Endothelial cell of umbilical vein (primary cell): ENCODE results near the gene DLK1. TPM values are rescaled to one million over a fixed set of nuclear protein-coding genes. Genes with fewer than 3 reads are reported as not detected.

ENCODE experiments used
- BruUV-seq: library from RNA; stranded (reverse); fragments of 400-500 nt; replicated peaks from 2 replicates; lab custom pipeline; 2021; lab: Mats Ljungman, UMichigan
- CTCF ChIA-PET: fragments of 300-600, 350-600 bp; sonication (Branson Sonifier 250); formaldehyde crosslinking; loops from one replicate; lab custom pipeline; 2021; ENCODE audit warnings: antibody characterized with exemption, inconsistent platforms; lab: Charles Lee
- POLR2A ChIA-PET: fragments of 300-600, 350-600 bp; sonication (Branson Sonifier 250); formaldehyde crosslinking; loops from one replicate; lab custom pipeline; 2021; ENCODE audit warnings: antibody characterized with exemption, inconsistent platforms; lab: Charles Lee
- DNase-seq: peaks from one replicate; pipeline ENCODE4 v3.0.0-alpha.2; 2011; ENCODE audit warnings: low read depth, low spot score
- FAIRE-seq: peaks from 2 replicates; lab custom pipeline; 2011; peaks lifted over from hg19 to GRCh38; lab: Jason Lieb, UNC
- H2AFZ ChIP-seq: 2 replicates; pipeline ENCODE4 v1.6.0; 2012; ENCODE audit warnings: low read depth, low read length, control low read depth, inconsistent platforms
- H3K27ac ChIP-seq: 2 replicates; pipeline ENCODE4 v1.5.1; 2011; ENCODE audit warnings: low read depth, mild to moderate bottlenecking, control low read depth, low read length, moderate library complexity; ENCODE audit not compliant: insufficient read depth
- H3K27me3 ChIP-seq, 2 experiments: 2 replicates each; pipeline versions ENCODE4 v1.6.0 to v1.6.1; 2011; ENCODE audit warnings: low read length in 2 of 2, mixed read lengths in 1 of 2; ENCODE audit not compliant: control insufficient read depth in 2 of 2, insufficient read depth in 2 of 2
- H3K36me3 ChIP-seq, 2 experiments: 2 replicates in 1 of 2; 3 replicates in 1 of 2; pipeline ENCODE4 v1.5.1; 2011; ENCODE audit warnings: low read length in 2 of 2, mild to moderate bottlenecking in 1 of 2, moderate library complexity in 1 of 2; ENCODE audit not compliant: control insufficient read depth in 2 of 2, insufficient read depth in 2 of 2; ENCODE audit errors: extremely low read depth in 1 of 2
- H3K4me1 ChIP-seq: 3 replicates; pipeline ENCODE4 v1.5.1; 2011; ENCODE audit warnings: mild to moderate bottlenecking, low read length; ENCODE audit not compliant: control insufficient read depth, insufficient read depth; ENCODE audit errors: extremely low read depth
- H3K4me2 ChIP-seq: 2 replicates; pipeline ENCODE4 v1.6.1; 2011; ENCODE audit warnings: low read length, control low read depth, mixed read lengths; ENCODE audit not compliant: insufficient read depth
- H3K4me3 ChIP-seq, 3 experiments: fragments of 200-600 bp in 1 of 3; sonication (generic), shearing (Covaris generic) in 1 of 3; replicated peaks in 1 of 3; 2 replicates each; pipeline ENCODE4 v1.5.1; 2011 to 2016; ENCODE audit warnings: control low read depth in 3 of 3, low read length in 3 of 3, mild to moderate bottlenecking in 2 of 3, inconsistent platforms in 1 of 3, low read depth in 1 of 3, moderate library complexity in 1 of 3; ENCODE audit not compliant: insufficient read depth in 1 of 3
- H3K79me2 ChIP-seq: 2 replicates; pipeline ENCODE4 v1.6.0; 2012; ENCODE audit warnings: low read length, inconsistent platforms; ENCODE audit not compliant: control insufficient read depth, insufficient read depth
- H3K9ac ChIP-seq: replicated peaks from 2 replicates; pipeline ENCODE3; 2011; ENCODE audit warnings: low read length, control low read depth; ENCODE audit not compliant: insufficient read depth; ENCODE audit errors: extremely low read depth
- H3K9me1 ChIP-seq: replicated peaks from 3 replicates; pipeline ENCODE4 v1.6.0; 2011; ENCODE audit warnings: mild to moderate bottlenecking, low read length; ENCODE audit not compliant: control insufficient read depth, insufficient read depth; ENCODE audit errors: extremely low read depth
- H3K9me3 ChIP-seq: replicated peaks from 2 replicates; pipeline ENCODE4 v1.5.1; 2012; ENCODE audit warnings: low read length, inconsistent platforms; ENCODE audit not compliant: control insufficient read depth, insufficient read depth
- H4K20me1 ChIP-seq: replicated peaks from 2 replicates; pipeline ENCODE3; 2011; ENCODE audit warnings: mild to moderate bottlenecking, low read length; ENCODE audit not compliant: control insufficient read depth, insufficient read depth; ENCODE audit errors: extremely low read depth
- EZH2 ChIP-seq: IDR thresholded peaks from 2 replicates; pipeline ENCODE4 v1.6.1; 2012; ENCODE audit warnings: borderline replicate concordance, low read depth, mild to moderate bottlenecking, moderate library complexity, low read length, inconsistent platforms; ENCODE audit not compliant: severe bottlenecking
- FOS ChIP-seq: IDR thresholded peaks from 2 replicates; pipeline ENCODE4 v1.6.1; 2011; ENCODE audit warnings: mild to moderate bottlenecking, low read length, moderate library complexity, borderline replicate concordance; ENCODE audit not compliant: insufficient read depth
- GATA2 ChIP-seq: IDR thresholded peaks from 2 replicates; pipeline ENCODE4 v1.7.0; 2011; ENCODE audit warnings: low read depth, mild to moderate bottlenecking, moderate library complexity, mixed read lengths, low read length; ENCODE audit not compliant: insufficient read length, insufficient read depth
- POLR2A ChIP-seq: IDR thresholded peaks from 2 replicates; pipeline ENCODE4 v1.6.1; 2012; ENCODE audit warnings: low read depth, mild to moderate bottlenecking, control low read depth, low read length
- dilution Hi-C: fragments of 300-500 bp; cut with MboI; formaldehyde crosslinking; loops from one replicate; pipeline ENCODE4 v1.15.0; 2019; ENCODE audit warnings: low sequenced_read_pairs; ENCODE audit not compliant: extremely low pct_ligation_motif_present
- intact Hi-C: fragments of 100-400 bp; cut with micrococcal nuclease; formaldehyde crosslinking; loops from one replicate; pipeline ENCODE4 v1.10.0; 2022
- polyA plus RNA-seq, 4 experiments: library from polyadenylated mRNA; depleted of rRNA in 3 of 4; stranded (reverse) in 3 of 4; unstranded in 1 of 4; fragments of >200 nt; gene quantifications; 2 replicates each; pipeline versions ENCODE4 v1.2.1 to v1.2.3, GENCODE V29; 2011 to 2012; ENCODE audit warnings: missing spikeins in 1 of 4
- total RNA-seq: library from RNA; stranded (reverse); gene quantifications from 2 replicates; pipeline ENCODE4 v1.2.3, GENCODE V29; 2021
- TF ChIP-seq, protein P1 (sequence below), 2 donors: IDR thresholded peaks; 1 replicate in 1 of 2; 2 replicates in 1 of 2; pipeline ENCODE4 v1.5.1; 2011; ENCODE audit warnings: low read length in 2 of 2, mild to moderate bottlenecking in 2 of 2, moderate library complexity in 2 of 2, control low read depth in 1 of 2, inconsistent platforms in 1 of 2, low read depth in 1 of 2; ENCODE audit not compliant: insufficient read depth in 1 of 2; ENCODE audit errors: extremely low read depth in 1 of 2
- TF ChIP-seq, protein P2 (sequence below): IDR thresholded peaks from 2 replicates; pipeline ENCODE4 v1.6.1; 2011; ENCODE audit not compliant: insufficient read depth, insufficient read length

DLK1 gene
- total and polyA plus RNA-seq, 2 donors (not counting 3 experiments of a cell fraction or from before 2014, with no cell fraction given) = not detected

DNA sequence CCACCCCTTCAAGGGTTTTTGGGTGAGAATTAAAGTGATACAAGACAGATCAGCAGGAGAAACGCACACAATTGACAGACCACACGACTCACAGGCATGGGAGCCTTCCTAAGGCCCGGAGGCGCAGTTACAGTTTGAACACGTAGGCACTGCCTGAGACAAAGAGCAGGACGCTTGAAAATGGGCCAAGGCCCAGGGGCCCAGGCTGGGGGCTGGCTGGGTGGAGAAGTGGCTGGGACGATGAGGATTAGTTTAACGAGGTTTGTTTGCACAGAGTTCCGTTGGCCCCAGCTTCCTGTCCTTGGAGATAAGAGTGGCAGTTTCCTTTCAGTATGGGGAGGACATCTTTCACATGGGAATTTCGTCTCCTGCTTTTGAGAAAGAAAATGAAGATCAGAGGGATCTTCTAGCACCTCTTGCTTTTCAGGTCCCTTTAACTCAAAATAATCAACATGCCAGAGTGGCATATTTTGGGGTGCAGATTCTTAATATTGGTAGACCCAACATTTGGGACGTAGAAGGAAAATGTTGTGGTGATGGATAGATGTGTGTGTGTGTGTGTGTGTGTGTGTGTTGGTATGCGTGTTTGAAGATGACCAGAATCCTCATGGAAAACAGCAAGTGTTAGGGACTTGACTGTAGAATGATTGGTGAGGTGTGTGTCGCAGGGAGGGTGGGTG, 44.6 kb downstream of the DLK1 start:
- no peaks in the 10 kb centered on the region for H4K20me1 ChIP-seq
- H3K79me2 ChIP-seq = no peaks in the 10 kb centered on the region
- dilution Hi-C loops = no loop called here
- no peaks in the 10 kb centered on the region for H3K36me3 ChIP-seq
- no peaks in the 10 kb centered on the region for H3K9me1 ChIP-seq
- no peaks in the 10 kb centered on the region for H3K4me1 ChIP-seq
- H2AFZ ChIP-seq = no peak overlapping the region
- H3K9ac ChIP-seq = no peak overlapping the region
- TF ChIP-seq GATA2 (no peak), EZH2 (no peak), POLR2A (no peak)
- TF ChIP-seq, protein P1, sequence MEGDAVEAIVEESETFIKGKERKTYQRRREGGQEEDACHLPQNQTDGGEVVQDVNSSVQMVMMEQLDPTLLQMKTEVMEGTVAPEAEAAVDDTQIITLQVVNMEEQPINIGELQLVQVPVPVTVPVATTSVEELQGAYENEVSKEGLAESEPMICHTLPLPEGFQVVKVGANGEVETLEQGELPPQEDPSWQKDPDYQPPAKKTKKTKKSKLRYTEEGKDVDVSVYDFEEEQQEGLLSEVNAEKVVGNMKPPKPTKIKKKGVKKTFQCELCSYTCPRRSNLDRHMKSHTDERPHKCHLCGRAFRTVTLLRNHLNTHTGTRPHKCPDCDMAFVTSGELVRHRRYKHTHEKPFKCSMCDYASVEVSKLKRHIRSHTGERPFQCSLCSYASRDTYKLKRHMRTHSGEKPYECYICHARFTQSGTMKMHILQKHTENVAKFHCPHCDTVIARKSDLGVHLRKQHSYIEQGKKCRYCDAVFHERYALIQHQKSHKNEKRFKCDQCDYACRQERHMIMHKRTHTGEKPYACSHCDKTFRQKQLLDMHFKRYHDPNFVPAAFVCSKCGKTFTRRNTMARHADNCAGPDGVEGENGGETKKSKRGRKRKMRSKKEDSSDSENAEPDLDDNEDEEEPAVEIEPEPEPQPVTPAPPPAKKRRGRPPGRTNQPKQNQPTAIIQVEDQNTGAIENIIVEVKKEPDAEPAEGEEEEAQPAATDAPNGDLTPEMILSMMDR (IDR thresholded peaks at IDR 0.05; ENCODE audit: extremely low read depth in 1 of 2, insufficient read depth in 1 of 2, low read depth in 1 of 2, low read length in 2 of 2) = no peak
- FAIRE-seq (no peak), DNase-seq (no peak)
- H3K27ac ChIP-seq = no peak overlapping the region
- BruUV-seq = no TSS peak
- H3K9me3 ChIP-seq = no peaks in the 10 kb centered on the region
- intact Hi-C loops = no loop called here
- H3K4me3 ChIP-seq = no peak overlapping the region
- ChIA-PET POLR2A (no interaction called here), CTCF (no interaction called here)
- H3K27me3 ChIP-seq = no peaks in the 10 kb centered on the region
- H3K4me2 ChIP-seq = no peak overlapping the region

DNA sequence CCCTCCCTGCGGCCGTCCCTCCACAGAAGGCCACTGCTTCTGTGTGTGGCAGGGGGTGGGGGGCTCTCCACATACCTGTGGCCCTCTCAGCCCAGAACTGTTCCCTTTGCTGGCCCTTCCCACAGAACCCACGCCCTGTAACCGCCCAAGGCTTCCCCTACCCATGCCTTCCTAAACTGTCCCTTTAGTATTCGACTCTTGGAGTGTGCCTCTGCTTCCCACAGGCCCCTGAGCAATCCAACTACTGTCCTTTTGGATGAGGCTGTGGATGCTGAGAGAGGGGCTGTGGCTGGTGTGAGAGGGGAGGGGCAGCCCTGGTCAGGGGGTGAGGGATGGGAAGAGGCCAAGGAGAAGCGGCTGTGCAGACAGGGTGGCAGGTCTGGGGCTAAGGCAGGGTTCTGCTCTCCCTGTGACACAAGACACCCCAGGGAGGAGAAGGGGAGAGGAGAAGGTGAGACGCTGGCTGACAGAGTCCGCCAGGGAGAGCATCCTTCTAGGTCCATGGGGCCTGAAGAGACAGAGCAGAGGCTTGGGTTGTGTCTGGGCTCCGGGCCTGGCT, 46.0 kb downstream of the DLK1 start:
- CTCF ChIA-PET = interaction anchor here (0.8 kb wide), 1 partner anchor 62 kb away, joined by 3 read pairs; no protein-coding TSS in a partner anchor
- H2AFZ ChIP-seq = no peak overlapping the region
- H4K20me1 ChIP-seq = no peaks in the 10 kb centered on the region
- FAIRE-seq = no peak
- no peaks in the 10 kb centered on the region for H3K9me3 ChIP-seq
- H3K27me3 ChIP-seq = no peaks in the 10 kb centered on the region
- no peak overlapping the region for H3K27ac ChIP-seq
- TF ChIP-seq FOS (no peak), GATA2 (no peak), POLR2A (no peak)
- TF ChIP-seq, protein P1 (IDR thresholded peaks at IDR 0.05; ENCODE audit: extremely low read depth in 1 of 2, insufficient read depth in 1 of 2, low read depth in 1 of 2, low read length in 2 of 2) = no peak
- TF ChIP-seq, protein P2, sequence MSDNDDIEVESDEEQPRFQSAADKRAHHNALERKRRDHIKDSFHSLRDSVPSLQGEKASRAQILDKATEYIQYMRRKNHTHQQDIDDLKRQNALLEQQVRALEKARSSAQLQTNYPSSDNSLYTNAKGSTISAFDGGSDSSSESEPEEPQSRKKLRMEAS = no peak
- POLR2A ChIA-PET = no interaction called here
- no peaks in the 10 kb centered on the region for H3K79me2 ChIP-seq
- no TSS peak for BruUV-seq
- H3K9me1 ChIP-seq = no peaks in the 10 kb centered on the region
- DNase-seq = no peak
- no peak overlapping the region for H3K9ac ChIP-seq
- dilution Hi-C loops = no loop called here
- H3K4me1 ChIP-seq = no peaks in the 10 kb centered on the region
- no peak overlapping the region for H3K4me3 ChIP-seq
- no peaks in the 10 kb centered on the region for H3K36me3 ChIP-seq
- intact Hi-C loops = no loop called here
- H3K4me2 ChIP-seq = no peak overlapping the region
